Astrocyte (in vitro differentiated cells and primary cell): Measurements from ENCODE around the gene ZNRF1.

Source experiments
- EZH2 ChIP-seq: IDR thresholded peaks from 2 replicates; pipeline ENCODE4 v1.6.1; 2012; ENCODE audit warnings: mild to moderate bottlenecking, low read length, inconsistent platforms; ENCODE audit not compliant: insufficient read depth
- TF ChIP-seq, protein P1 (sequence below): IDR thresholded peaks from 2 replicates; pipeline ENCODE4 v1.5.1; 2011; ENCODE audit warnings: low read depth, mild to moderate bottlenecking, inconsistent platforms, low read length, moderate library complexity; ENCODE audit not compliant: insufficient read depth

GRCh38 chr16:75075688-75076268, 77.0 kb downstream of the ZNRF1 start:
- TF ChIP-seq, protein P1, sequence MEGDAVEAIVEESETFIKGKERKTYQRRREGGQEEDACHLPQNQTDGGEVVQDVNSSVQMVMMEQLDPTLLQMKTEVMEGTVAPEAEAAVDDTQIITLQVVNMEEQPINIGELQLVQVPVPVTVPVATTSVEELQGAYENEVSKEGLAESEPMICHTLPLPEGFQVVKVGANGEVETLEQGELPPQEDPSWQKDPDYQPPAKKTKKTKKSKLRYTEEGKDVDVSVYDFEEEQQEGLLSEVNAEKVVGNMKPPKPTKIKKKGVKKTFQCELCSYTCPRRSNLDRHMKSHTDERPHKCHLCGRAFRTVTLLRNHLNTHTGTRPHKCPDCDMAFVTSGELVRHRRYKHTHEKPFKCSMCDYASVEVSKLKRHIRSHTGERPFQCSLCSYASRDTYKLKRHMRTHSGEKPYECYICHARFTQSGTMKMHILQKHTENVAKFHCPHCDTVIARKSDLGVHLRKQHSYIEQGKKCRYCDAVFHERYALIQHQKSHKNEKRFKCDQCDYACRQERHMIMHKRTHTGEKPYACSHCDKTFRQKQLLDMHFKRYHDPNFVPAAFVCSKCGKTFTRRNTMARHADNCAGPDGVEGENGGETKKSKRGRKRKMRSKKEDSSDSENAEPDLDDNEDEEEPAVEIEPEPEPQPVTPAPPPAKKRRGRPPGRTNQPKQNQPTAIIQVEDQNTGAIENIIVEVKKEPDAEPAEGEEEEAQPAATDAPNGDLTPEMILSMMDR, result no peak
- TF ChIP-seq EZH2, result no peak
